HepG2 (cell line): ENCODE results near the gene TMEM221. TPM values are rescaled to one million over a fixed set of nuclear protein-coding genes. Genes with fewer than 3 reads are reported as not detected.

Experiments
- ATAC-seq: fragments of 200-7000 bp; cut with Tn5 transposase; 3 replicates; pipeline ENCODE4 v1.9.1; 2020; ENCODE audit warnings: mild to moderate bottlenecking, moderate library complexity
- BruUV-seq: library from RNA; stranded (reverse); fragments of 400-500 nt; replicated peaks from 2 replicates; lab custom pipeline; 2021; lab: Mats Ljungman, UMichigan
- CTCF ChIA-PET: fragments of 300-600 bp; formaldehyde crosslinking; extraction: SDS; loops from one replicate; lab custom pipeline; 2021; ENCODE audit warnings: low total read pairs, inconsistent platforms, low intra/inter-chr PET ratio; lab: Yijun Ruan, JAX
- POLR2A ChIA-PET: fragments of 350-600 bp; sonication (Branson Sonifier 250); formaldehyde crosslinking; loops from one replicate; lab custom pipeline; 2020; ENCODE audit warnings: antibody characterized with exemption, inconsistent platforms; lab: Yijun Ruan, JAX
- DNase-seq: peaks from one replicate; pipeline ENCODE4 v3.0.0-alpha.2; 2015; ENCODE audit warnings: low spot score
- FAIRE-seq: peaks from 3 replicates; lab custom pipeline; 2011; peaks lifted over from hg19 to GRCh38; lab: Jason Lieb, UNC
- H2AFZ ChIP-seq: one replicate; pipeline ENCODE4 v1.6.1; 2011; ENCODE audit warnings: low read length, inconsistent platforms
- H3K27ac ChIP-seq: fragments of 300-600 bp; 3 replicates; pipeline ENCODE4 v1.8.0; 2011; ENCODE audit warnings: mixed run types, mild to moderate bottlenecking, mixed read lengths, low read length, inconsistent platforms; ENCODE audit not compliant: insufficient read depth; ENCODE audit errors: extremely low read length
- H3K27me3 ChIP-seq, 2 experiments: fragments of 200-600 bp in 1 of 2; 2 replicates in 1 of 2; 3 replicates in 1 of 2; pipeline versions ENCODE4 v1.6.0 to v1.8.0; 2011; ENCODE audit warnings: low read length in 2 of 2, mild to moderate bottlenecking in 2 of 2, moderate library complexity in 2 of 2, inconsistent platforms in 1 of 2; ENCODE audit not compliant: insufficient read depth in 2 of 2, control insufficient read depth in 1 of 2
- H3K36me3 ChIP-seq, 2 experiments: fragments of 200-600 bp in 1 of 2; replicated peaks in 1 of 2; 2 replicates in 1 of 2; 3 replicates in 1 of 2; pipeline versions ENCODE4 v1.5.1 to v1.8.0; 2011; ENCODE audit warnings: low read length in 2 of 2, inconsistent platforms in 1 of 2; ENCODE audit not compliant: insufficient read depth in 2 of 2, control insufficient read depth in 1 of 2
- H3K4me1 ChIP-seq: 2 replicates; pipeline ENCODE4 v1.5.1; 2012; ENCODE audit warnings: low read length, inconsistent platforms; ENCODE audit not compliant: insufficient read depth
- H3K4me2 ChIP-seq: 2 replicates; pipeline ENCODE4 v1.6.0; 2011; ENCODE audit warnings: low read depth, low read length, inconsistent platforms
- H3K4me3 ChIP-seq, 3 experiments: fragments of 200-600 bp in 1 of 3; sonication (generic), shearing (Covaris generic) in 1 of 3; replicated peaks in 1 of 3; 2 replicates each; pipeline ENCODE4 v1.5.1; 2011 to 2016; ENCODE audit warnings: low read length in 3 of 3, inconsistent platforms in 2 of 3, low read depth in 2 of 3, mild to moderate bottlenecking in 2 of 3, control low read depth in 1 of 3, mixed read lengths in 1 of 3; ENCODE audit not compliant: insufficient read depth in 1 of 3
- H3K79me2 ChIP-seq: one replicate; pipeline ENCODE4 v1.6.1; 2011; ENCODE audit warnings: low read length, inconsistent platforms; ENCODE audit not compliant: insufficient read depth
- H3K9ac ChIP-seq: 2 replicates; pipeline ENCODE4 v1.6.0; 2011; ENCODE audit warnings: mild to moderate bottlenecking, low read depth, low read length, inconsistent platforms; ENCODE audit not compliant: insufficient read depth
- H3K9me3 ChIP-seq: 2 replicates; pipeline ENCODE4 v1.5.1; 2012; ENCODE audit warnings: mild to moderate bottlenecking, low read length
- H4K20me1 ChIP-seq: 2 replicates; pipeline ENCODE4 v1.6.0; 2011; ENCODE audit warnings: inconsistent platforms, mild to moderate bottlenecking, low read length, moderate library complexity; ENCODE audit not compliant: insufficient read depth
- CEBPB ChIP-seq: IDR thresholded peaks from 2 replicates; pipeline ENCODE4 v1.6.1; 2011; ENCODE audit warnings: low read depth, low read length, improper control_type of control experiment, borderline replicate concordance
- ELF1 ChIP-seq: sonication (generic); formaldehyde crosslinking; IDR thresholded peaks from 2 replicates; pipeline ENCODE4 v1.4.0; 2020; ENCODE audit warnings: missing genetic modification reagents
- HOXA5 ChIP-seq: sonication (generic); formaldehyde crosslinking; IDR thresholded peaks from 2 replicates; pipeline ENCODE4 v1.4.0; 2020; ENCODE audit warnings: missing genetic modification reagents
- IRX3 ChIP-seq: sonication (generic); formaldehyde crosslinking; IDR thresholded peaks from 2 replicates; pipeline ENCODE4 v1.8.1; 2023; ENCODE audit warnings: mild to moderate bottlenecking, low read depth, missing genetic modification reagents, borderline replicate concordance
- JARID2 ChIP-seq: sonication (generic); formaldehyde crosslinking; IDR thresholded peaks from 2 replicates; pipeline ENCODE4 v1.8.1; 2023; ENCODE audit warnings: missing genetic modification reagents, inconsistent platforms; ENCODE audit not compliant: insufficient replicate concordance
- MZF1 ChIP-seq: sonication (generic); formaldehyde crosslinking; IDR thresholded peaks from 2 replicates; pipeline ENCODE4 v1.8.1; 2023; ENCODE audit warnings: mild to moderate bottlenecking, missing genetic modification reagents, borderline replicate concordance
- RELA ChIP-seq: sonication (generic); formaldehyde crosslinking; IDR thresholded peaks from 2 replicates; pipeline ENCODE4 v1.4.0; 2020; ENCODE audit warnings: missing genetic modification reagents
- RFXAP ChIP-seq: sonication (generic); formaldehyde crosslinking; IDR thresholded peaks from 2 replicates; pipeline ENCODE4 v1.4.0; 2020; ENCODE audit warnings: missing genetic modification reagents, borderline replicate concordance
- SOX13 ChIP-seq, 3 experiments: fragments of 450-650 bp in 1 of 3; sonication (generic) in 1 of 3; formaldehyde crosslinking in 1 of 3; IDR thresholded peaks in 2 of 3; conservative IDR thresholded peaks in 1 of 3; 2 replicates each; pipeline versions ENCODE4 v1.5.0 to v1.6.1; 2016 to 2020; ENCODE audit warnings: antibody characterized with exemption in 1 of 3, mild to moderate bottlenecking in 1 of 3, missing compliant biosample characterization in 1 of 3, missing genetic modification reagents in 1 of 3, moderate library complexity in 1 of 3
- SOX6 ChIP-seq, 2 experiments: fragments of 450-650 bp in 1 of 2; sonication (generic) in 1 of 2; formaldehyde crosslinking in 1 of 2; IDR thresholded peaks; 2 replicates each; pipeline versions ENCODE4 v1.4.0 to v1.6.1; 2017 to 2020; ENCODE audit warnings: antibody characterized with exemption in 1 of 2, mild to moderate bottlenecking in 1 of 2, missing genetic modification reagents in 1 of 2
- TBL1XR1 ChIP-seq: fragments of 150-350 bp; IDR thresholded peaks from 2 replicates; pipeline ENCODE4 v1.6.1; 2014; ENCODE audit warnings: borderline replicate concordance, low read length; ENCODE audit not compliant: partially characterized antibody
- TCF7 ChIP-seq: sonication (generic); IDR thresholded peaks from 2 replicates; pipeline ENCODE4 v1.6.1; 2016; ENCODE audit warnings: antibody characterized with exemption, low read depth
- YY1 ChIP-seq: IDR thresholded peaks from 2 replicates; pipeline ENCODE4 v1.6.1; 2011; ENCODE audit warnings: low read length, low read depth, moderate library complexity, mild to moderate bottlenecking; ENCODE audit not compliant: insufficient read depth, insufficient replicate concordance
- ZFX ChIP-seq: sonication (generic); formaldehyde crosslinking; IDR thresholded peaks from 2 replicates; pipeline ENCODE4 v1.4.0; 2020; ENCODE audit warnings: mild to moderate bottlenecking, low read depth, missing genetic modification reagents, moderate library complexity
- ZNF333 ChIP-seq: sonication (generic); formaldehyde crosslinking; IDR thresholded peaks from 2 replicates; pipeline ENCODE4 v1.4.0; 2020; ENCODE audit warnings: mild to moderate bottlenecking, missing genetic modification reagents, borderline replicate concordance
- ZNF512 ChIP-seq: sonication (generic); formaldehyde crosslinking; IDR thresholded peaks from 2 replicates; pipeline ENCODE4 v1.4.0; 2020; ENCODE audit warnings: mild to moderate bottlenecking, missing genetic modification reagents
- ZNF619 ChIP-seq: sonication (generic); formaldehyde crosslinking; IDR thresholded peaks from 2 replicates; pipeline ENCODE4 v1.4.0; 2020; ENCODE audit warnings: mild to moderate bottlenecking, missing genetic modification reagents
- ZNF790 ChIP-seq: sonication (generic); formaldehyde crosslinking; IDR thresholded peaks from 2 replicates; pipeline ENCODE4 v1.8.0; 2022; ENCODE audit warnings: missing genetic modification reagents, mild to moderate bottlenecking, borderline replicate concordance
- WGBS: methylation state at CpG from one replicate; pipeline ENCODE4 v1.1.6; 2017; ENCODE audit warnings: low lambda C conversion rate; 5-methylcytosine and 5-hydroxymethylcytosine counted together
- in situ Hi-C: cut with HindIII; loops from 2 replicates; pipeline ENCODE4 v1.10.0; 2017; ENCODE audit warnings: low pct_unique_long_range_greater_than_20kb; ENCODE audit not compliant: extremely low pct_ligation_motif_present
- intact Hi-C: fragments of 100-400 bp; cut with micrococcal nuclease; formaldehyde crosslinking; loops from one replicate; pipeline ENCODE4 v1.10.0; 2022; ENCODE audit not compliant: unreplicated experiment
- polyA plus RNA-seq, 8 experiments: library from polyadenylated mRNA; depleted of rRNA in 3 of 8; stranded (reverse) in 7 of 8; unstranded in 1 of 8; fragments of >200 nt; fragmentation: Illumina TruSeq in 4 of 8; extraction: Trizol in 4 of 8; gene quantifications; 2 replicates each; pipeline versions ENCODE4 v1.2.1 to v1.2.3, GENCODE V29; 2011 to 2016; ENCODE audit warnings: low read depth in 4 of 8, missing spikeins in 1 of 8, mixed read lengths in 1 of 8; ENCODE audit not compliant: insufficient read depth in 1 of 8
- total RNA-seq, 5 experiments: library from RNA; depleted of rRNA; stranded (reverse); fragments of >200 nt; fragmentation: Illumina TruSeq; extraction: Trizol; gene quantifications; 2 replicates each; pipeline ENCODE4 v1.2.3, GENCODE V29; 2016; ENCODE audit warnings: low read depth in 1 of 5

The TMEM221 gene
- total and polyA plus RNA-seq, 2 of the 13 experiments (the other 11 are each of a cell fraction or from before 2014, with no cell fraction given), result 0.33 to 0.77 TPM

- TF ChIP-seq ZFX (CRISPR knock-in tag) (no peak), RFXAP (CRISPR knock-in tag) (no peak), ZNF790 (CRISPR knock-in tag) (no peak), YY1 (no peak), ZNF619 (CRISPR knock-in tag) (no peak)
Measured at GRCh38 chr19:17456127-17456526, 7.7 kb upstream of the TMEM221 start (continued).

GRCh38 chr19:17455308-17456123 is 7.0 kb upstream of the TMEM221 start:
- DNase-seq (no peak), FAIRE-seq (no peak), ATAC-seq (peak; percentile 27; the same call in 2 of the 3 replicates)
- Histone ChIP-seq H3K27ac (no peak overlapping the region), H3K4me2 (no peak overlapping the region), H3K27me3 (peaks cover 4 to 23% of the 10 kb centered on the region in 2 experiments; a peak in 4 of 5 replicates), H2AFZ (no peak overlapping the region), H4K20me1 (no peaks in the 10 kb centered on the region), H3K36me3 (no peaks in the 10 kb centered on the region), H3K4me1 (no peaks in the 10 kb centered on the region), H3K9me3 (no peaks in the 10 kb centered on the region), H3K79me2 (no peaks in the 10 kb centered on the region), H3K9ac (no peak overlapping the region), H3K4me3 (no peak overlapping the region)
- TF ChIP-seq ZNF333 (CRISPR knock-in tag), result no peak
- no peak for TF ChIP-seq JARID2 (CRISPR knock-in tag)
- no peak for TF ChIP-seq ZNF512
- TF ChIP-seq ELF1 (CRISPR knock-in tag), result no peak
- no peak for TF ChIP-seq CEBPB
- TF ChIP-seq SOX6 (IDR thresholded peaks at IDR 0.05), result no peak
- no peak for TF ChIP-seq SOX6 (CRISPR knock-in tag; IDR thresholded peaks at IDR 0.05)
- no peak for TF ChIP-seq IRX3
- TF ChIP-seq TCF7, result no peak
- no peak for TF ChIP-seq HOXA5
- no peak for TF ChIP-seq SOX13 (IDR thresholded peaks at IDR 0.05)
- no peak for TF ChIP-seq SOX13 (CRISPR knock-in tag; conservative IDR thresholded peaks at IDR 0.05 in 1 of 2, IDR thresholded peaks at IDR 0.05 in 1 of 2)
- TF ChIP-seq TBL1XR1, result no peak
- TF ChIP-seq RELA (CRISPR knock-in tag), result no peak
- no peak for TF ChIP-seq MZF1 (CRISPR knock-in tag)
- in situ Hi-C loops, result loop anchor here (10.0 kb wide), 1 partner anchor 119 kb away; no protein-coding TSS in a partner anchor
- ChIA-PET POLR2A (no interaction called here), CTCF (no interaction called here)
- no TSS peak for BruUV-seq
- intact Hi-C loops, result no loop called here
- WGBS, result 25% methylated on average over 8 of the region's 58 CpGs
